Testis (tissue), 3 donors: ENCODE data around the gene GRK5. TPM values are rescaled to one million over a fixed set of nuclear protein-coding genes. Genes with fewer than 3 reads are reported as not detected.
"Not testable (repeated sequence)": the region's sequence is repeated elsewhere in the genome, so short reads cannot be mapped to it uniquely, and the experiment has no call there.

Source experiments
- DNase-seq: peaks from one replicate; pipeline ENCODE4 v3.0.0-alpha.2; 2019
- H3K27ac ChIP-seq, 2 donors: fragments of 200-600 bp; sonication (generic); one replicate each; pipeline ENCODE4 v1.5.1; 2019
- H3K27me3 ChIP-seq: fragments of 200-600 bp; sonication (generic); one replicate; pipeline ENCODE4 v1.5.1; 2019
- H3K36me3 ChIP-seq: fragments of 200-600 bp; sonication (generic); one replicate; pipeline ENCODE4 v1.5.1; 2017; ENCODE audit warnings: low read depth; ENCODE audit errors: missing control alignments
- H3K4me1 ChIP-seq: fragments of 200-600 bp; sonication (generic); one replicate; pipeline ENCODE4 v1.5.1; 2019
- H3K4me3 ChIP-seq, 2 donors: fragments of 200-600 bp; sonication (generic); one replicate each; pipeline ENCODE4 v1.5.1; 2017 to 2019
- H3K9me3 ChIP-seq: fragments of 200-600 bp; sonication (generic); one replicate; pipeline ENCODE4 v1.5.1; 2017
- POLR2A ChIP-seq: fragments of 450-650 bp; IDR thresholded peaks from one replicate; pipeline ENCODE4 v1.6.1; 2017; ENCODE audit warnings: antibody characterized with exemption, mild to moderate bottlenecking, moderate library complexity
- whole genome bisulfite sequencing, 2 donors: methylation state at CpG; one replicate each; pipeline ENCODE4 v1.1.5; 2018; 5-methylcytosine and 5-hydroxymethylcytosine counted together
- intact Hi-C: fragments of 100-400 bp; cut with DNase I; formaldehyde crosslinking; loops from one replicate; pipeline ENCODE4 v1.15.1; 2023; ENCODE audit warnings: low total_unique reads
- polyA plus RNA-seq: library from polyadenylated mRNA; stranded (reverse); fragments of 350-450 nt; fragmentation: Illumina TruSeq; extraction: RNeasy Lipid Tissue Mini Kit (QIAGEN cat#74804); gene quantifications from one replicate; pipeline ENCODE4 v1.2.3, GENCODE V29; 2014; ENCODE audit warnings: low read depth, low replicate concordance; ENCODE audit not compliant: insufficient read depth
- total RNA-seq, 2 donors: library from RNA; depleted of rRNA; stranded (reverse); fragments of >200 nt; gene quantifications; one replicate each; pipeline ENCODE4 v1.2.3, GENCODE V29; 2016
- TF ChIP-seq, protein P1 (sequence below), 3 experiments: fragments of 450-650 bp in 2 of 3; fragments of 200-600 bp in 1 of 3; sonication (generic) in 1 of 3; IDR thresholded peaks; one replicate each; pipeline ENCODE4 v1.5.1; 2016 to 2019; ENCODE audit warnings: antibody characterized with exemption in 3 of 3, mild to moderate bottlenecking in 2 of 3, moderate library complexity in 1 of 3

The GRK5 gene
- total and polyA plus RNA-seq, 3 donors from 2014 or later, result 4.5 to 10.3 (median 5.5) TPM

DNA sequence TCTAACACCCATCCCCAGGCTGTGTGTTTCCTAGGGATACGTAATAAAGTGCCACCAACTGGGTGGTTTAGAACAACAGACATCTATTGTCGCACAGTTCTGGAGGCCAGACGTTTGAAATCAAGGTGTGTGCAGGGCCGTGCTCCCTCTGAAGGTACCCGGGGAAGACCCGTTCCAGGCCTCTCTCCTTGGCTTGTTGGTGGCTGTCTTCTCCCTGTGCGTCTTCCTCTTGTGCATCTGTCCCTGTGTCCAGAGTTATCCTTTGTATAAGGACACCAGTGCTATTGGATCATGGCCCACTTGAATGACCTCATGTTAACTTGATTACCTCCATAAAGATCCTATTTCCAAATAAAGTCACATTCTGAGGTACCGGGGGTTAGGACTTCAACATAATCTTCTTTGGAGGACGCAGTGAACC, 15.6 kb downstream of the GRK5 start:
- intact Hi-C loops, result no loop called here
- Histone ChIP-seq H3K4me1 (peaks cover 10% of the 10 kb centered on the region), H3K36me3 (no peaks in the 10 kb centered on the region), H3K27ac (no peak overlapping the region), H3K9me3 (no peaks in the 10 kb centered on the region), H3K27me3 (no peaks in the 10 kb centered on the region), H3K4me3 (no peak overlapping the region)
- TF ChIP-seq POLR2A, result no peak
- TF ChIP-seq, protein P1, sequence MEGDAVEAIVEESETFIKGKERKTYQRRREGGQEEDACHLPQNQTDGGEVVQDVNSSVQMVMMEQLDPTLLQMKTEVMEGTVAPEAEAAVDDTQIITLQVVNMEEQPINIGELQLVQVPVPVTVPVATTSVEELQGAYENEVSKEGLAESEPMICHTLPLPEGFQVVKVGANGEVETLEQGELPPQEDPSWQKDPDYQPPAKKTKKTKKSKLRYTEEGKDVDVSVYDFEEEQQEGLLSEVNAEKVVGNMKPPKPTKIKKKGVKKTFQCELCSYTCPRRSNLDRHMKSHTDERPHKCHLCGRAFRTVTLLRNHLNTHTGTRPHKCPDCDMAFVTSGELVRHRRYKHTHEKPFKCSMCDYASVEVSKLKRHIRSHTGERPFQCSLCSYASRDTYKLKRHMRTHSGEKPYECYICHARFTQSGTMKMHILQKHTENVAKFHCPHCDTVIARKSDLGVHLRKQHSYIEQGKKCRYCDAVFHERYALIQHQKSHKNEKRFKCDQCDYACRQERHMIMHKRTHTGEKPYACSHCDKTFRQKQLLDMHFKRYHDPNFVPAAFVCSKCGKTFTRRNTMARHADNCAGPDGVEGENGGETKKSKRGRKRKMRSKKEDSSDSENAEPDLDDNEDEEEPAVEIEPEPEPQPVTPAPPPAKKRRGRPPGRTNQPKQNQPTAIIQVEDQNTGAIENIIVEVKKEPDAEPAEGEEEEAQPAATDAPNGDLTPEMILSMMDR (IDR thresholded peaks at IDR 0.05), result no peak
- DNase-seq, result no peak
- 58 to 66% methylated on average over 9 of the region's 9 CpGs for WGBS, 2 donors

DNA sequence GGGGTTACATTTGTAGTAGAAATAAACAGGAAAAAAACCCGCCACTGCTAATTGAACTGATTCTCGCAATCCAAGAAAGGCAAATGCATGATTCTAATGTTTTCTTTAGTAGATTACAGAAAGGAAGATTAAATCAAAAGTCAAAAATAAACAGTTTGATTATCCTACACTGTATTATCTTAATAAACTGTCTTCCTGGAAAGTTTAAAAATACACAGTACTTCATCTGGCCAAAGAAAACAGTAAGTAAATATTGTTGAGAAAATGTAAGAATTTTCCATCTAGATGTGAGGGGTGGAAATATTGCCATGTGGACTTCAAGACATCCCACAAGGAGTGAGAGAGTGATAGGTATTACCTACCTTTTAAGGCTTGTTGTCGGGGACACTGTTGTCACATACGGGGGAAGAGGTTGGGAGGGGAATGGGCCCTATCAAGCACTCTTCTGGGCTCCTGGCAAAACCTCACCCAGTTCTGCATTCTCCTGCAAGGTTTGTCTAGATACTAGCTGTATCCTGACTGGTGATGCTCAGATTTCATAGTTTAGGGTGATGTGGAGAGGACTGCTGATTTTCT, 17.8 kb downstream of the GRK5 start:
- TF ChIP-seq POLR2A, result no peak
- TF ChIP-seq, protein P1 (IDR thresholded peaks at IDR 0.05), result no peak
- intact Hi-C loops, result no loop called here
- Histone ChIP-seq H3K36me3 (no peaks in the 10 kb centered on the region), H3K27ac (no peak overlapping the region), H3K9me3 (no peaks in the 10 kb centered on the region), H3K27me3 (no peaks in the 10 kb centered on the region), H3K4me3 (no peak overlapping the region), H3K4me1 (peaks cover 10% of the 10 kb centered on the region)
- 76 to 85% methylated on average over 4 of the region's 4 CpGs for WGBS, 2 donors
- no peak for DNase-seq

DNA sequence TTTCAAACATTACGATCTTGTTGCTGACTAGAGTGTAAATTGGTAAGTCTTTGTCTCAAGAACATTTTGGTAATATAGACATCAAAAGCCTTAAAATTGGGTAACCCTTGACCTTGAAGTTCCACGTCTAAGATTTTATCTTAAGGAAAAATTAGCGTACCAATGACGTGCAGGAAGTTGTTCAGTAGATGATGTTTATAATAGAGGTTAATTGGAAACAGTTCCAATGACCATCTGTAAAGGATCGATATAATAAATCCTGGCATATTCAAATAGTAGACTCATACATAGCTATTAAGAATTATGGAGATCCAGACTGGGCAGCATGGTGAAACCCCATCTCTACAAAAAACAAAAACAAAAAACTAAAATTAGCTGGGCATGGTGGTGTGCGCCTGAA, 20.5 kb downstream of the GRK5 start:
- H3K4me3 ChIP-seq, result no peak overlapping the region
- peaks cover 3% of the 10 kb centered on the region for H3K4me1 ChIP-seq
- H3K27me3 ChIP-seq, result no peaks in the 10 kb centered on the region
- DNase-seq, result no peak
- no peak overlapping the region for H3K27ac ChIP-seq
- intact Hi-C loops, result no loop called here
- H3K36me3 ChIP-seq, result no peaks in the 10 kb centered on the region
- H3K9me3 ChIP-seq, result no peaks in the 10 kb centered on the region
- TF ChIP-seq POLR2A, result no peak
- TF ChIP-seq, protein P1 (IDR thresholded peaks at IDR 0.05), result no peak
- 87 to 90% methylated on average over 6 of the region's 6 CpGs for WGBS, 2 donors

DNA sequence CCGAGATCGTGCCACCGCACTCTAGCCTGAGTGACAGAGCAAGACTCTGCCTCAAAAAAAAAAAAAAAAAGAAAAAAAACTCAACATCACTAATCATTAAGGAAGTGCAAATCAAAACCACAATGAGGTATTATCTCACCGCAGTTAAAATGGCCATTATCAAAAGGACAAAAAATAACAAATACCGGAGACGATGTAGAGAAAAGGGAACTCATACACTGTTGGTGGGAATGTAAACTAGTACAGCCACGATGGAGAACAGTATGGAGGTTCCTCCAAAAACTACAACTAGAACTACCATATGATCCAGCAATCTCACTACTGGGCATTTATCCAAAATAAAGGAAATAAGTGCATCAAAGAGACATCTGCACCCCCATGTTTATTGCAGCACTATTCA, 24.3 kb downstream of the GRK5 start:
- H3K9me3 ChIP-seq, result no peaks in the 10 kb centered on the region
- H3K27me3 ChIP-seq, result no peaks in the 10 kb centered on the region
- no peak overlapping the region for H3K27ac ChIP-seq
- no peak for DNase-seq
- intact Hi-C loops, result no loop called here
- 85 to 86% methylated on average over 7 of the region's 7 CpGs for WGBS, 2 donors
- no peak for TF ChIP-seq POLR2A
- TF ChIP-seq, protein P1 (IDR thresholded peaks at IDR 0.05), result no peak
- H3K36me3 ChIP-seq, result no peaks in the 10 kb centered on the region
- no peaks in the 10 kb centered on the region for H3K4me1 ChIP-seq
- H3K4me3 ChIP-seq, result no peak overlapping the region

DNA sequence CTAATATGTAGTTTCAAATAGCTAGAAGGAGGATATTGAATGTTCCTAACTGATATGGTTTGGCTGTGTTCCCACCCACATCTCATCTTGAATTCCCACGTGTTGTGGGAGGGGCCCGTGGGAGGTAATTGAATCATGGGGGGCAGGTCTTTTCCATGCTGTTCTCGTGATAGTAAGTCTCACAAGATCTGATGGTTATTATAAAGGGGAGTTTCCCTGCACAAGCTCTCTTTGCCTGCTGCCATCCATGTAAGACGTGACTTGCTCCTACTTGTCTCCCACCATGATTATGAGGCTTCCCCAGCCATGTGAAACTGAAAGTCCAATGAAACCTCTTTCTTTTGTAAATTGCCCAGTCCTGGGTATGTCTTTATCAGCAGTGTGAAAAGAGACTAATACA, 25.1 kb downstream of the GRK5 start:
- intact Hi-C loops, H3K9me3 ChIP-seq, DNase-seq, H3K27ac ChIP-seq, H3K4me3 ChIP-seq, H3K27me3 ChIP-seq, H3K36me3 ChIP-seq, H3K4me1 ChIP-seq: not testable (repeated sequence)
- 70 to 88% methylated on average over 4 of the region's 4 CpGs for WGBS, 2 donors
